Fibroblast of skin of abdomen (primary cell): ENCODE results near the gene SUPT5H.
"Not testable (repeated sequence)": the region's sequence is repeated elsewhere in the genome, so short reads cannot be mapped to it uniquely, and the experiment has no call there.

Experiments used
- DNase-seq: peaks from one replicate; pipeline ENCODE4 v3.0.0-alpha.2; 2013

SUPT5H gene

DNA sequence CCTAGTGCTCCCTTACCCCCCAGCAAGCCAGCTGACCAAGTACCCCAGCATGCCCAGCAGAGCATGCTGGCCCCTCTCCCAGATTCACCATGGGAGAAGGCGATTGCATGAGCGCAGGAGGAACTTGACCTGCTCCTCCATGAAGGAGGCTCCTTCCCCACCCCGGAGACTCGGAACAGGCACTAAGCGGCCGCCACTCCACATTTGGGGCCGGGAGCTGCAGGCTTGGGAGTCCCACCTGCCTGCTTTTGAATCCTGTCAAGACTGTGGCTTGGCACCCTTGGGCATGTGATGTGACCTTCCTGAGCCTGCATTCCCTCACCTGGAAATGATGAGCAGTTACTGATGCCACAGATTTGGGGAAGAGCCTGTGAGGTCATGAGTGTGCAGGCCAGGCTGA lies 22.6 kb downstream of the SUPT5H start:
- DNase-seq = no peak

DNA sequence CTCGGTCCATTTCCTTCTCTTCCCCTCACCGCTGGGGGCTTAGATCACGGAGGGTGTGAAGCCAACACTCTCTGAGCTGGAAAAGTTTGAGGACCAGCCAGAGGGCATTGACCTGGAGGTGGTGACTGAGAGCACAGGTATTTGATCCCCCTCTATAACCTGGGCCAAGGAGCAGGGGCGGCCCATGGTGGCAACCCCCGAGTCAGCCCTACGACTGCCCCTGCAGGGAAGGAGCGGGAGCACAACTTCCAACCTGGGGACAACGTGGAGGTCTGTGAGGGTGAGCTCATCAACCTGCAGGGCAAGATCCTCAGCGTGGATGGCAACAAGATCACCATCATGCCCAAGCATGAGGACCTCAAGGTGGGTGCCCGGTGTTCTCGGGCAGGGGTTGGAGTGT lies 23.7 kb downstream of the SUPT5H start:
- no peak for DNase-seq

- no peak for DNase-seq
Observed at GRCh38 chr19:39469567-39469966, 24.2 kb downstream of the SUPT5H start.

GRCh38 chr19:39470724-39471339 lies 25.4 kb downstream of the SUPT5H start:
- no peak for DNase-seq

- no peak for DNase-seq
Observed at GRCh38 chr19:39471756-39472536, 26.6 kb downstream of the SUPT5H start.

GRCh38 chr19:39472746-39473442 lies 27.5 kb downstream of the SUPT5H start:
- no peak for DNase-seq

GRCh38 chr19:39473443-39473960 lies 28.1 kb downstream of the SUPT5H start:
- no peak for DNase-seq

DNA sequence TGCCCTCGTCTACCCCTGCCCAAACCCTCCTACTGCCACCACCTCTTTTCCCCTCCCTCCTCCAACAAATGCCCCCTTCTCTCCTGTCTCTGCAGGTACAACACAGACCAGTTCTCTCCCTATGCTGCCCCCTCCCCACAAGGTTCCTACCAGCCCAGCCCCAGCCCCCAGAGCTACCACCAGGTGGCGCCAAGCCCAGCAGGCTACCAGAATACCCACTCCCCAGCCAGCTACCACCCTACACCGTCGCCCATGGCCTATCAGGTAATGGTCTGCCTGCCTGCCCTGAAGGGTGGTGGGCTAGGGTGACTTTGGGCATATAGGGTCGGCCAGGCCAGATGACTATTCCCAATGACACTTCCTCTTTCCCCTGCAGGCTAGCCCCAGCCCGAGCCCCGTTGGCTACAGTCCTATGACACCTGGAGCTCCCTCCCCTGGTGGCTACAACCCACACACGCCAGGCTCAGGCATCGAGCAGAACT lies 28.8 kb downstream of the SUPT5H start:
- DNase-seq = peak; percentile 21

DNA sequence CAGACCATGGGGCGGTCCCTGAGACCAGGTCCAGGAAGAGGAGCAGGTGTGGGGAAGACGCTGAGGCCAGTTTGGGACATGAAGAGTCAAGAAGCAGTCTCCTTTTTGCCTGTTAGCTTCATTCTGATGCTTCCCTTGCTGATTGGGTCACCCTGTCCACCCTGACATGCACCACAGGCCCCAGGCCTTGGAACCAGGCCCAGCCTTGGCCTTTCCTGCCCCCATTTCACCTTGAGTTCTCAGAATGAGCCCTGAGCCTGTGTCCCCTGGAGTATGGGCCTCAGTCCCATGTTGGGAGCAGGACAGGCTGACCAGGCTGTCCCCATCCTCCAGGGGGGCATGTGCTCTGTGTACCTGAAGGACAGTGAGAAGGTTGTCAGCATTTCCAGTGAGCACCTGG lies 30.4 kb downstream of the SUPT5H start:
- DNase-seq = no peak

DNA sequence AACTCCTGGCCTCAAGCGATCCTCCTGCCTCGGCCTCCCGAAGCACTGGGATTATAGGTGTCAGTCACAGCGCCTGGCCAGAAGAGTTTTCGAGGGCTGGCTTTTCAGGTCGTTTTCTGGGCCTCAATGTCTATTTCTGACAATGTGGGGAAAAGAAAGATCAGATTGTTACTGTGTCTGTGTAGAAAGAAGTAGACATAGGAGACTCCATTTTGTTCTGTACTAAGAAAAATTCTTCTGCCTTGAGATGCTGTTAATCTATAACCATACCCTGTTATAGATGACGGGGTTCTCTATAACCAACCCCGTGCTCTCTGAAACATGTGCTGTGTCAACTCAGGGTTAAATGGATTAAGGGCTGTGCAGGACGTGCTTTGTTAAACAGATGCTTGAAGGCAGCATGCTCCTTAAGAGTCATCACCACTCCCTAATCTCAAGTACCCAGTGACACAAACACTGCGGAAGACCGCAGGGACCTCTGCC lies 34.0 kb downstream of the SUPT5H start:
- not testable (repeated sequence) for DNase-seq

- no peak for DNase-seq
Observed at GRCh38 chr19:39479916-39480315, 34.5 kb downstream of the SUPT5H start.

DNA sequence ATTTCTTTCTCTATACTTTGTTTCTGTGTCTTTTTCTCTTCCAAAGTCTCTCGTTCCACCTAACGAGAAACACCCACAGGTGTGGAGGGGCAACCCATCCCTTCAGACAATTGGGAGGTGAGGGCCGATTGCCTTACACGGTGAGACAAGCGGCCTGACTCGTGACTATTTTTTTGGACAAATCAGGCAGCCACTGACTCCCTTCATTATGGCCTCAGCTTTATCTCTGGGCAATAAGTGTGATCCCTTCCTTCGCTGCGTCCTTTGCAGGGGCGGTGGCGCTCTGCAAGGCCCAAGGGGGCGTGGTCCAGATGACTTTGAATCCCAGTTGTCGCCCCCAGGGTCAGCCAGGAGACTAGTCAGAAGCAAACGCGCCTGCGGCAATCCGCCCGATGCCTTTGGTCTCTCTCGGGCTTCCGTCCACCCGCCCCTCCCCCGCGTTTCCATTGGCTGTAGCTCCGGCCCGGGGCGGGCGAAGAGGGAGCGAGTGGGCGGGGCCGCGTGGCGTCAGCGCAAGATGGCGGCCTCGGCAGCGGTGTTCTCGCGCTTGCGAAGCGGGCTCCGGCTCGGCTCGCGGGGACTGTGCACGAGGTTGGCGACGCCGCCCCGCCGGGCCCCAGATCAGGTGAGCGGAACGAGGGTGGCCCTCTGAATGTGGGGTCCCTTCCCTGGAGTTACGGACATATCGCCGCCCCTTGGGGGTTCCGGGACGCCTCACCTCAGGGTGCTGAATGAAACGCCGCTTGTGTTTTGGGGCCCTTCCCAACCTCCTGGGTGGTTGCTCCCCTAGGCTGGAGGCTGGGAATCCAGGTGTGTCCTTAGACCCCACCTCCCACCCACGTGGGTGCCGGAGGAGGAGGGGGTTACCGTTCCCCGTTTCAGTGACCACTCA lies 35.2 kb downstream of the SUPT5H start, which contains the start of gene TIMM50:
Gene TIMM50, plus strand, starts transcription at position 502 of the 892 bp plus-strand sequence. Its CDS starts 16 bp downstream, at position 518.
- peak; percentile 94 for DNase-seq

- no peak for DNase-seq
Observed at GRCh38 chr19:39481229-39481545, 35.8 kb downstream of the SUPT5H start.

DNA sequence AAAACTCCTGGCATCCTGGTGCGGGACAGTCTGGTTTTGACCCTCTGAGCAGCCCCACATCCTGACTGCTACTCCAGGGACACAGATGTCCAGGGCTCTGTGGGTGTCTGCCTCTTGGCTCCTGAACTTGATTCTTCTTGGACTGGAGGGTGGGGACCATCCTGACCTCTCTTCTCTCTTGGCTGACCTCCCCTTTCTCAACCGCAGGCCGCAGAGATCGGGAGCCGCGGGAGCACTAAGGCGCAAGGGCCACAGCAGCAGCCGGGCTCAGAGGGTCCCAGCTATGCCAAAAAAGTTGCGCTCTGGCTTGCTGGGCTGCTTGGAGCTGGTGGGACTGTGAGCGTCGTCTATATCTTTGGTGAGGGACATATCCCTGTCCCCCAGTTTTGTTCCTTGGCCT lies 36.3 kb downstream of the SUPT5H start:
- DNase-seq = no peak

- DNase-seq = no peak
Observed at GRCh38 chr19:39483141-39483540, 37.8 kb downstream of the SUPT5H start.

GRCh38 chr19:39489756-39490155 lies 44.4 kb downstream of the SUPT5H start:
- DNase-seq = no peak

DNA sequence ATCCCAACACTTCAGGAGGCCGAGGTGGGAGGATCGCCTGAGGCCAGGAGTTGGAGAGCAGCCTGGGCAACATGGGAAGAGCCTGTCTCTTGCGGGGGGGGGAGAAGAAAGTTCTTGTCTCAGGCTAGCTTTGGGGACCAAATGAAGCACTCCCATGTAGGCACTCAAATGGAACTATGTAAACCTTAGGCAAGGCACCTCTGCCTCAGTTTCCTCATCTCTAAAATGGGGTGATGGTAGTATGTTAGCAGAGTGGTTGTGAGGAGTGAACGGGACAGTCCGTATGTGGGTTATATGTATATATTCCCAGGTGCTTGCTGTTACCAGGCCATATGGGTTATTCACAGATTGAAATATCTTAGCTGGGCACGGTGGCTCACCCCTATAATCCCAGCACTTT lies 46.8 kb downstream of the SUPT5H start:
- DNase-seq = no peak

DNA sequence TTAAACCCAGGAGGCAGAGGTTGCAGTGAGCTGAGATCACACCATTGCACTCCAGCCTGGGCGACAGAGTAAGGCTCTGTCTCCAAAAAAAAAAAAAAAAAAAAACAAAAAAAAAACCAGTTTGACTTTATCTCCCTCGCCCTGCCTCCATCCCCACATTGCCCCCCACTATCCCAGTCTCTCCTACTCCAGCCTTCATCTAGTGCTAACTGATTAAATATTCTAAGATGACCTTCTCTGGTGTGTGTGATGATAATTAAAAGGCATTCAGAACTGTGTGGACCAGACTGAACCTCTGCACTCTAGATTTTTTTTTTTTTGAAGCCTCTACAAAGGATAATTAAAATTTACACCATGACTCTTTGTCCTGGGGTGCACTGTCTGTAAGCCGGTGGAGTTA lies 47.4 kb downstream of the SUPT5H start:
- DNase-seq = no peak

- no peak for DNase-seq
Observed at GRCh38 chr19:39494661-39495060, 49.3 kb downstream of the SUPT5H start.

GRCh38 chr19:39496063-39496462 lies 50.7 kb downstream of the SUPT5H start:
- no peak for DNase-seq

DNA sequence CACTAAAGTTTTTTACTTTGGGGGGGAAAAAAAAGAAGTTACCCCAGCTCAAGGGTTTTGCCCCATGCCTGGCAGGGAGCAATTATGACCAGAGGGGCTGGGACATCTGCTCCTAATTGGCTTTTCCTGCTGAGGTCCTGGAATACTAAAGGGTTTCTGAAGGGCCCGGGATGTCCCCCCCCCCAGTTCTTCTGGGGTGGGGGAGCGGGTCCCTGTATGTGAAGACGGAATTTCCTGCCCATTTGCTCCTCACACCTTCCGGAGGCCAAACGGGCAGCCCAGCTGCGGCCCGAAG lies 52.3 kb downstream of the SUPT5H start:
- no peak for DNase-seq
